ENCODE results near the gene IMPA2. TPM values are rescaled to one million over a fixed set of nuclear protein-coding genes. Genes with fewer than 3 reads are reported as not detected.
"Not testable (repeated sequence)": the region's sequence is repeated elsewhere in the genome, so short reads cannot be mapped to it uniquely, and the experiment has no call there.

The IMPA2 gene
- total and polyA plus RNA-seq, 2 of the 8 experiments (the other 6 are each of a cell fraction or from before 2014, with no cell fraction given), result 102 to 140 TPM

GRCh38 chr18:11959651-11960050 is 21.7 kb upstream of the IMPA2 start:
- H3K79me2 ChIP-seq (ENCODE audit: control insufficient read depth in 1 of 2, insufficient read depth in 2 of 2, low read length in 2 of 2); H3K9me3 ChIP-seq (ENCODE audit: insufficient read depth in 2 of 2, low read depth in 1 of 2, low read length in 1 of 2); CTCF ChIA-PET (ENCODE audit: partially characterized antibody); H3K56ac ChIP-seq (replicated peaks; ENCODE audit: insufficient read length, low read depth, low read length); H2BK5ac ChIP-seq (ENCODE audit: low read depth, low read length); H3K4ac ChIP-seq (replicated peaks; ENCODE audit: insufficient read length, low read depth, low read length); DNase-seq (ENCODE audit: low read depth in 1 of 2, low spot score in 2 of 2); H3K79me1 ChIP-seq (ENCODE audit: low read depth, low read length); H3K27me3 ChIP-seq (replicated peaks in 1 of 4; ENCODE audit: control insufficient read depth in 3 of 4, extremely low read depth in 1 of 4, insufficient read depth in 3 of 4, low read length in 3 of 4); H3K27ac ChIP-seq (ENCODE audit: low read depth, low read length); H3K36me3 ChIP-seq (ENCODE audit: control insufficient read depth in 2 of 4, insufficient read depth in 4 of 4, low read length in 3 of 4); H3K23ac ChIP-seq (ENCODE audit: insufficient read length); H2AK5ac ChIP-seq (ENCODE audit: low read depth, low read length); H3K23me2 ChIP-seq (ENCODE audit: low read depth, low read length); H3K9ac ChIP-seq (replicated peaks in 1 of 4; ENCODE audit: extremely low read depth in 1 of 4, low read depth in 3 of 4, low read length in 3 of 4); H3K14ac ChIP-seq (ENCODE audit: insufficient read length); H3K4me2 ChIP-seq (ENCODE audit: insufficient read depth in 1 of 2, low read depth in 2 of 2, low read length in 2 of 2); H4K20me1 ChIP-seq (replicated peaks in 1 of 2; ENCODE audit: control insufficient read depth in 1 of 2, insufficient read depth in 2 of 2, low read length in 2 of 2); H3K18ac ChIP-seq (ENCODE audit: extremely low read depth, low read length); H3K4me1 ChIP-seq (replicated peaks in 1 of 4; ENCODE audit: control insufficient read depth in 3 of 4, insufficient read depth in 4 of 4, low read length in 3 of 4); H4K91ac ChIP-seq (replicated peaks; ENCODE audit: insufficient read length, low read length); H4K5ac ChIP-seq (ENCODE audit: insufficient read length, low read depth, low read length); H4K8ac ChIP-seq (ENCODE audit: extremely low read depth, insufficient read depth, low read length); H2BK20ac ChIP-seq (ENCODE audit: low read length); H2BK12ac ChIP-seq (ENCODE audit: low read depth, low read length); H2BK15ac ChIP-seq (ENCODE audit: low read length); H3K4me3 ChIP-seq (ENCODE audit: extremely low read depth in 1 of 4, insufficient read depth in 2 of 4, low read depth in 3 of 4, low read length in 4 of 4); FAIRE-seq; H2BK120ac ChIP-seq (replicated peaks; ENCODE audit: low read depth, low read length); H2AFZ ChIP-seq (ENCODE audit: low read length): not testable (repeated sequence)
- POLR2A ChIA-PET (ENCODE audit: partially characterized antibody), result interaction anchor here (1.5 kb wide), 1 partner anchor 22 kb away, joined by 5 read pairs; no protein-coding TSS in a partner anchor
- WGBS, 2 experiments (ENCODE audit: extremely low coverage in 1 of 2, insufficient coverage in 1 of 2, insufficient read length in 1 of 2, insufficient replicate concordance in 2 of 2, low coverage in 1 of 2, low lambda C conversion rate in 2 of 2, missing lambda C conversion rate in 1 of 2), result 94% methylated on average over 13 of the region's 33 CpGs; no CpG with 5 or more reads in 1 of the 2 experiments

All from H1 (cell line).